ENCODE data around the gene MYO1B. TPM values are rescaled to one million over a fixed set of nuclear protein-coding genes. Genes with fewer than 3 reads are reported as not detected.
"Not testable (repeated sequence)": the region's sequence is repeated elsewhere in the genome, so short reads cannot be mapped to it uniquely, and the experiment has no call there.

Gene MYO1B
- polyA plus RNA-seq, 1 experiment, result 87.2 TPM

- POLR2A ChIA-PET, result no interaction called here
- DNase-seq (ENCODE audit: low read depth), result no peak
- H3K27me3 ChIP-seq (ENCODE audit: control insufficient read depth, insufficient read depth, low read length), result no peaks in the 10 kb centered on the region
- no peak overlapping the region for H3K4me3 ChIP-seq (ENCODE audit: low read depth, low read length)
- no peak for TF ChIP-seq CTCF (IDR thresholded peaks at IDR 0.05; ENCODE audit: insufficient read depth, low read depth, low read length)
- no peaks in the 10 kb centered on the region for H3K36me3 ChIP-seq (ENCODE audit: control insufficient read depth, insufficient read depth, low read length)
- CTCF ChIA-PET, result interaction anchor here (1.2 kb wide), 1 partner anchor 10 kb away, joined by 4 read pairs; no protein-coding TSS in a partner anchor
Measured at GRCh38 chr2:191451116-191451515, 205.9 kb downstream of the MYO1B start.

- no peak for TF ChIP-seq CTCF (IDR thresholded peaks at IDR 0.05; ENCODE audit: insufficient read depth, low read depth, low read length)
- ChIA-PET POLR2A (no interaction called here), CTCF (no interaction called here)
- no peaks in the 10 kb centered on the region for H3K36me3 ChIP-seq (ENCODE audit: control insufficient read depth, insufficient read depth, low read length)
- no peak for DNase-seq (ENCODE audit: low read depth)
- no peak overlapping the region for H3K4me3 ChIP-seq (ENCODE audit: low read depth, low read length)
- H3K27me3 ChIP-seq (ENCODE audit: control insufficient read depth, insufficient read depth, low read length), result no peaks in the 10 kb centered on the region
Measured at GRCh38 chr2:191452065-191452464, 206.9 kb downstream of the MYO1B start.

GRCh38 chr2:191453761-191454160 lies 208.6 kb downstream of the MYO1B start:
- TF ChIP-seq CTCF (IDR thresholded peaks at IDR 0.05; ENCODE audit: insufficient read depth, low read depth, low read length), result no peak
- H3K27me3 ChIP-seq (ENCODE audit: control insufficient read depth, insufficient read depth, low read length), result no peaks in the 10 kb centered on the region
- ChIA-PET POLR2A (no interaction called here), CTCF (interaction anchor here (0.5 to 1.3 kb wide), 3 partner anchors 10 to 404 kb away, joined by 3 read pairs; no protein-coding TSS in a partner anchor)
- no peaks in the 10 kb centered on the region for H3K36me3 ChIP-seq (ENCODE audit: control insufficient read depth, insufficient read depth, low read length)
- H3K4me3 ChIP-seq (ENCODE audit: low read depth, low read length), result no peak overlapping the region
- DNase-seq (ENCODE audit: low read depth), result no peak

- H3K36me3 ChIP-seq (ENCODE audit: control insufficient read depth, insufficient read depth, low read length); H3K27me3 ChIP-seq (ENCODE audit: control insufficient read depth, insufficient read depth, low read length); CTCF ChIA-PET; DNase-seq (ENCODE audit: low read depth); POLR2A ChIA-PET; H3K4me3 ChIP-seq (ENCODE audit: low read depth, low read length): not testable (repeated sequence)
Measured at GRCh38 chr2:191456506-191456905, 211.3 kb downstream of the MYO1B start.

- Histone ChIP-seq H3K4me3 (ENCODE audit: low read depth, low read length) (no peak overlapping the region), H3K36me3 (ENCODE audit: control insufficient read depth, insufficient read depth, low read length) (no peaks in the 10 kb centered on the region), H3K27me3 (ENCODE audit: control insufficient read depth, insufficient read depth, low read length) (no peaks in the 10 kb centered on the region)
- DNase-seq (ENCODE audit: low read depth), result no peak
- TF ChIP-seq CTCF (IDR thresholded peaks at IDR 0.05; ENCODE audit: insufficient read depth, low read depth, low read length), result no peak
- ChIA-PET POLR2A (no interaction called here), CTCF (no interaction called here)
Measured at GRCh38 chr2:191459158-191459557, 214.0 kb downstream of the MYO1B start.

- no peak for TF ChIP-seq CTCF (IDR thresholded peaks at IDR 0.05; ENCODE audit: insufficient read depth, low read depth, low read length)
- no peaks in the 10 kb centered on the region for H3K27me3 ChIP-seq (ENCODE audit: control insufficient read depth, insufficient read depth, low read length)
- no peak overlapping the region for H3K4me3 ChIP-seq (ENCODE audit: low read depth, low read length)
- CTCF ChIA-PET, result interaction anchor here (1.1 kb wide), 1 partner anchor 26 kb away, joined by 3 read pairs; no protein-coding TSS in a partner anchor
- POLR2A ChIA-PET, result no interaction called here
- no peak for DNase-seq (ENCODE audit: low read depth)
- no peaks in the 10 kb centered on the region for H3K36me3 ChIP-seq (ENCODE audit: control insufficient read depth, insufficient read depth, low read length)
Measured at GRCh38 chr2:191462370-191462769, 217.2 kb downstream of the MYO1B start.

Data from BJ (cell line).